D721Med (cell line): ENCODE measurements around the gene PCBP2.

ENCODE experiments used
- DNase-seq: peaks from one replicate; pipeline ENCODE4 v3.0.0; 2011; ENCODE audit warnings: low spot score; ENCODE audit not compliant: insufficient read length
- FAIRE-seq: peaks from 2 replicates; lab custom pipeline; 2011; peaks lifted over from hg19 to GRCh38; lab: Jason Lieb, UNC
- CTCF ChIP-seq: IDR thresholded peaks from 2 replicates; pipeline ENCODE4 v1.5.1; 2012; ENCODE audit warnings: mild to moderate bottlenecking, control low read depth; ENCODE audit not compliant: insufficient read depth; ENCODE audit errors: missing control alignments

The PCBP2 gene

GRCh38 chr12:53507603-53507885, 55.6 kb downstream of the PCBP2 start:
- TF ChIP-seq CTCF = no peak
- DNase-seq (no peak), FAIRE-seq (no peak)

- DNase-seq (peak; percentile 77), FAIRE-seq (no peak)
- peak; percentile 99 for TF ChIP-seq CTCF
Observed at GRCh38 chr12:53508534-53509170, 56.8 kb downstream of the PCBP2 start.

GRCh38 chr12:53510181-53510812, 58.4 kb downstream of the PCBP2 start:
- DNase-seq (no peak), FAIRE-seq (no peak)
- TF ChIP-seq CTCF = no peak

- DNase-seq (no peak), FAIRE-seq (no peak)
- TF ChIP-seq CTCF = no peak
Observed at GRCh38 chr12:53513712-53514410, 62.0 kb downstream of the PCBP2 start.

GRCh38 chr12:53514628-53515290, 62.9 kb downstream of the PCBP2 start:
- DNase-seq = no peak
- no peak for TF ChIP-seq CTCF
- FAIRE-seq = no peak

GRCh38 chr12:53515291-53515680, 63.4 kb downstream of the PCBP2 start:
- FAIRE-seq = no peak
- no peak for TF ChIP-seq CTCF
- no peak for DNase-seq
